Stimulated activated CD8-positive, alpha-beta memory T cell treated with anti-CD3 and anti-CD28 coated beads, Interleukin-15, amount 100 ng/mL, for 4 hours (primary cell): Measurements from ENCODE around the gene MTUS2.
"Not testable (repeated sequence)": the region's sequence is repeated elsewhere in the genome, so short reads cannot be mapped to it uniquely, and the experiment has no call there.

Source experiments
- DNase-seq, 2 donors: peaks; one replicate each; pipeline ENCODE4 v3.0.0-alpha.2; 2020; ENCODE audit warnings: low read depth in 2 of 2

Gene MTUS2

DNA sequence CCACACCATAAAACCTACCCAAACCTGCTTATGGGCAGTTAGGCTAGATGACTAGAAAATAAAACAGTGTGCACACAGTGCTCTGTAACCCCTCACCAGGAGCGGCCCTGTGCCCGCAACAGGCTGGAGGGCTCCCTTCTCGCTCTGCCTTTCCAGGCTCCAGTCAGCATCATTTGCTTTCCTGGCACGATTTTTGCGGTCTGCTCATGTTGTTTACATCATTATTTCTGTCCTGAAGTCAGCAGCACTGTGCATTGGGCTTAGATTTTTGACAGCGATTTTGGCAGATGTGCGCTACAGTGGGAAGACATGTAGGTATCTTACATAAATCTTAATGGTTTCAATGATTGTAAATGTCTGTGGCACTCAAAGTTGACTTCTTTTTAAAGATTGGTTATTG is 344.0 kb downstream of the MTUS2 start:
- no peak for DNase-seq

DNA sequence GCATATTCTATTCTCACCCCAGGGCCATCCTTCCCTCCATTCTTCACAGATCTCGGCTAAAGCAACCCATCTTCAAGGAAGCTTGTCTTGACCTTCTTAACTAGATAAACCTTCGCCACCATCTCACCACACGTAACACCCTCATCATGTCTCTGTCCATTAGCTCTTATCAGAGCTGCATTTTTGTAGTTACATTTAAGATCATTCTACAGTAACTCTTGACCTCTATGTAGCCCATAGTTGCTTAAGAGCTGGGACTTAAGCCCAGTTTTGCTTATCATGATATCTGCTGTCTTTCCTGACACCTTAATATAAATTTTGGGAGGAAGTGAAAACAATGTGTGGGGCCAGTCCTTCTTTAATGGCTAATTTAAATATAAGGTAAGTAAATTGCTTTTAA is 345.1 kb downstream of the MTUS2 start:
- DNase-seq = no peak

DNA sequence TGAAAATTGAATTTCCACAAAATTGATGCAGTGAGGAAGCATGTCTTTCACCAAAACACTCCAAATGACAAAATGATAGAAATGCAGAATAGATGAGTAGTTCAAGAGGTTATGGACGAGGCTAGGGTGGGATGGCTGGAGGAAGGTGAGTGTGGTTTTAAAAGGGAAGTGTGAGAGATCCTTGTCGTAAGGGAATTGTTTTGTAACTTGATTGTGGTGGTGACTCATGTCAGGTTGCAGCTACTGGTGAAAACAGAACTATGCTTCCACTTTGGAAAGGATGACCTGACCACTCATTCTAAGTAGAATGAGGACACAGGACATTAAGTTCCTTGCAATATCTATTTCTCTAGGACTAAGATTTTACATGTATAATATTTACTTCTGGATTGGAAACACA is 345.7 kb downstream of the MTUS2 start:
- no peak for DNase-seq

DNA sequence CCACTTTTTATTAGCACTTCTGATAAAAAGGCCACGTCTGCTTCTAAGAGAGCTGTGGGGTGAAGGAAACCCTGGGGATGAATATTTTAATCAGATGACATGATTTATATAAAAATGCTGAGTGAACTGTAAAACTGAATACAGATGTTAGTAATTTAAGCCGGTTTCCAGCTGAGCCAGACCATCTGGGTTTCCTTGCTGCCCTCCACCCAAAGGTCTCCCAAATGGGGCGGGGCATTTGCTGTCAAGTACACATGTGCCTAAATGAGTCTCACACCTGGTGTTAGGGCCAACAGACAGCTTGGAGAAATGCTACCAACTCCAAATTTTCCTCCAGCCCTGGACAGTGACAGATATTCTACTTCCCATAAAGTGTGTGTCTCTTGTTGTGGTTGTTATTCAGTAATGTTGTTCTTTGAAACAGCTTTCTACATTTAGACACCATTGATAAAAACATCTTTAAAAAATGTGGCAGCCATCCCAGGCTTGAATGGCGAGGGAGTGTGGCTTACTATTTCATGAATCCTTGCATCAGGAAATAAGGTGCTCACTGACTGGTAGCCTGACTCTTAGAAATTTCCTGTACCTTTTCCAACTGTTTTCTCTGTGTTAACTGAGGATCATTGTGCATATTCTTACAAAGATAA is 350.4 kb downstream of the MTUS2 start:
- DNase-seq = no peak

DNA sequence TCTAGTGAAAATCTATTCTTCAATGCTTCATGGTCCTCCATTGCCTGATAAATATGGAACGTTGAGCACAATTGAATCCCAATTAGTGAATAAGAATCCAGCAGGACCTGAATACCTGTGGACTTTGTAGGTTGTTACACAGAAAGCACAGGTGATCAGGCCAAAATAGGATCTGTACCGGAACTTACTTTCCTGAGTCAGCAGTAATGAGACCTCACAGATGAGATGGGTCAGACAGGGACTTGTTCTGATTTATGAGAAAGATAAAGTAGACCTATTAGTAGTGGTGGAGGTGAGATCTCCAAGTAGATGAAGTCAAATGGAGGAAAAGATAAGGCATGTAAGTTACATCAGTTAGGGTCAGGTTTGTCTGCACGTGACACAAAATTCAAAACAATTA is 351.1 kb downstream of the MTUS2 start:
- DNase-seq = no peak

DNA sequence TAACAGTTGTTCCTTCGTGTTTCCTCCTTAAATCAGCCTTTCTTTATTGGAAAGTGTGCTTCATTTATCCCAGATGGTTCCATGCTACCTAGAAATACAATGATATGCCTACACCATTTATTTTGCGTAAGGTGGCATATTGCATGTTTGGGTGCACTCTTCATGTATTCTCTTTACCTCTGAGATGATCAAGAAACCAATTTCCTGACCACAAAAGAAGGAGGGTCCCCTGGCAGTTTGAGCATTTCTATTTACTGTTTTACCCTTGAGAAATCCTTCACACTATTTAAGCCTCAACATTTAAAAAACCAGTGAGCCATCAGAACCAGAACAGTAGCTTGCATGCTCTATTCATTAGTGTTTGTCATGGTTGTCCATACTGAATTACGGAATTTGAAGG is 354.0 kb downstream of the MTUS2 start:
- no peak for DNase-seq

DNA sequence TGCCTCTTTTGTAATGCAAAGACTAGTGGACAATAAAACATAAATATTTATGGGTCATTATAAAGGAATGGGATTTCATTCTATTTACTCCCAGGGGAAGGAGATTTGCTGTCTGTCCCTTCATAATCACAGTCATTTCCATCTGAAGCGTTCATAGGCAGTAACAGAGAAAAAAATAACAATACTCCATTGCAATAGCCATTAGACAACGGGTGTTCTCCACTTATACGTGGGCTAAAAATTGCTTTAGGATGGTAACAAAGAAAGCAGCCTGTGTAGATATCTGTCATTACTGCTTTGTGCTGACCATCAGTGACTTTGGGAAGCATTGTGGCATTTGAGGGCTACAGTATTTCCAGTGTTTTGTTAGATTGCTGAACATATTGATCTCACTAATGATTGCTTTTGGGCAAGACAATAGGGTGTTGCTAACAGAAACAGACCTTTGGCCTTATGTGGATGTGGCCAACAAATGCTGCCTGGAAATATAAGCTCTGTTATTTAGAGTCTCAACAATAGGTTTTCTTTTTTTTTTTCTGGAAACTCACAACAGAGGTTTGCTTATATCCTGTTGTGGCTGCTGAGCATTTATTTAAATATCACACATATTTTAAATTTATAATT is 355.2 kb downstream of the MTUS2 start:
- no peak for DNase-seq

DNA sequence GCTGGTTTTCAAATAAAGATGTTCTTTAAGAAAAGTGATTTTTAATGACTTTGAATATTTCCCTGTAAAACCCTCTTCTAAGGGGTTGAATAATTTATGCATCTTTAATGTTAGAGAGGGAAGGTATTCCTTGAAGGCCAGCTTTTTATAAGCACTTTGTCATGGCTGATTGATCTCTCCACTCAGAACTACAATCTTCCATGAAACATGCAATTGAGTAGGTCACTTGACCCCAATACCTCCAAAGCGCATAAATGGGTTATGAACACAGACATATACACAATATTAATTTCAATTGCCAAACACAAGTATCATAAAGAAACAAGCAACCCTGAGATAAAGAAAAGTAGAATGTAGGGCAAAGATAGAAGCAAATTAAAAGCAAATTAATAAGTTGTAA is 359.9 kb downstream of the MTUS2 start:
- DNase-seq = no peak

DNA sequence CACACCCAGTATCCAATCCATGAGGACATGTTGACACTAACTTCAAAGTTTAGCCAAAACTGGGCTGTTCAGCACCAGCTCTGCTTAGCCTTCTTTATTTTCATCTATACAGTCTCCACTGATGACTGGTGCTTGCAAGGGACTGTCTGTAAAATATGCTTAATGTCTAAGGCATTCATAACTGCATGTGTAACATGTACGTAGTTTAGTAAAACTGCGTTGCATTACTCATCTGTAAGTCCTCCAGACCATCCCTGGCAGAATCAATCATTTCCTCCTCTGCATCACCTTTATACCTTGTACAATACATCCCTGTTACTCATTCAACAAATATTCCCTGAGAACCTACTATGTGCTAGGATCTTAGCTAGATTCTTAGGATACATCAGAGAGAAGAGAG is 362.1 kb downstream of the MTUS2 start:
- DNase-seq = no peak

DNA sequence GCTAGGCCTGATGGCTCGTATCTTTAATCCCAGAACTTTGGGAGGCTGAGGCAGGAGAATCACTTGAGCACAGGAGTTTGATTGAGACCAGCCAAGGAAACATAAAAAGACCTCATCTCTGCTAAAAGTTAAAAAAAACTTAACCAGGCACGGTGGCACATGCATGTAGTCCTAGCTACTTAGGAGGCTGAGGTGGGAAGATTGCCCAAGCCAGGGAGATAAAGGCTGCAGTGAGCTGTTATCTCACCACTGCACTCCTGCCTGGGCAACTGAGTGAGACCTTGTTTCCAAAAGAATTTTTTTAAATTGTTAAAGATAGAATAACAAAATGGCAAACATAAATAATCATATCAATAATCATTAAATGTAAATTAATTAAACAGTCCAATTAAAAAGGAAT is 365.8 kb downstream of the MTUS2 start:
- DNase-seq = no peak

DNA sequence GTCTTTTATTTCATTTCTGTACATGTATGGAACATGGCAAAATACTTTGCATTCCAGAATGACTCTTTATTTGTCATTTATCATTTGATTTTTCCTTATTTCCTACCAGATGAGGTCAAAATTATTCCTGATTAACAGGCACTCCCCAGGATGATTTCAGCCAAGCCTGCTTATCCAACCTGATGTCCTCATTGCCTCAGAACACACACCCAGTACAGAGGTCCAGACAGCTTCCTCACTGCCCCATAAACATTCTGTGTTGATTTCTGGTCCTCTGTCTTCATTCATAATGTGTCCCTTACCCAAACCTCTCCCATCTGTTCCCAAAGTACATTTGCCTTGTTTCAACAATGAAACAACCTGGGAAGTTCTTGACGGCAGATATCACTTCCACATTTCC is 367.4 kb downstream of the MTUS2 start:
- no peak for DNase-seq

DNA sequence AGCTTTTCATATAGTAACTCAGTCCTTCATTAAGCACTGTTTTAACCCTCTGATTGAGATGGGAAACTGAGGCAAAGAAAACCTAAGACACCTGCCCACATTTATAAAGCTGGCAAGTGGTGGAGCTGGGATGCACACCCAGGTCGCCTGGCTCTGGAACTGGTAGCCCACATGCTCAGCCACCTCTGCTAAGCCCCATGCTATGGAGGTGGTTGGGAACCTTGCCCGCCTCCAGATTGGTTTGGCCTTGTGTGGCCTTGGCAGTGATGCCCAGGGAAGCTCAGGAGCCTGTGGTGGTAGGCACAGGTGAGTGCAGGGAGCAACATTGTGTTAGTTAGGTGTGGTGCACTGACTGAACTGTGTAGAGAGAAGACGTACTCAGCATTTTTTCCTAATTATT is 370.2 kb downstream of the MTUS2 start:
- no peak for DNase-seq

DNA sequence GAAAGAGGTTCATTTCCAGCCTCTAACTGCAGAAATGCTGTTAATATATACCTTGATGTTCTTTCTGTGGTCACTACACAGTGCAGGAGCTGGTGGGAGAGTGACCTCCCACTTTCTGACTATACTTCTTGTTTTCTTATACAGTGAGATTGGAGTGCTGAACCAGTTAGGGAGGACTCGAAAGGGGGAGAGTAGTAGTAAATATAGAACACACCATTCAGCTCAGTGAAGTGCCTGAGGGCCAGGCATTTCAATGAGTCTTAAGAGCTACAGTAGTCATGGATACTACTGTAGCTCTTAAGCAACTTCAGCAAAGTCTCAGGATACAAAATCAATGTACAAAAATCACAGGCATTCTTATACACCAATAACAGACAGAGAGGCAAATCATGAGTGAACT is 372.9 kb downstream of the MTUS2 start:
- no peak for DNase-seq

DNA sequence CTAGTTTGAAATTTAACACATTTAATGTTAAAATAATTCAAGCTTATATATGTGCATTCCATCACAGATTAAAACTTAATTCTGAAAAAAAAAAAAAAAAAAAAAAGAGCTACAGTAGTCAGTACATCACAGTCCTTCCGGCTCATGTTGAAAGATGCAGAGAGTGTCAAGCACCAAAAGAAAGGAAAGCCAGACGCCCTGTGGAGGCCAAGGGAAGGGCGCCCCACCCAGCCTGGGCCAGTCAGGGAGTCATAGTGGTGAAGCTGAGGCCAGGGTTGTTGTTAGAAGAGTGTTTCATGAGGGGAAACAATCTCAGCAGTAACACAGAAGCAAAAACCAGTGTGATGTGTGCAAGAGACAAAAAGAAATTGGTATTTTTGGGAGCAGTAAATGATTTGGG is 375.3 kb downstream of the MTUS2 start:
- no peak for DNase-seq

DNA sequence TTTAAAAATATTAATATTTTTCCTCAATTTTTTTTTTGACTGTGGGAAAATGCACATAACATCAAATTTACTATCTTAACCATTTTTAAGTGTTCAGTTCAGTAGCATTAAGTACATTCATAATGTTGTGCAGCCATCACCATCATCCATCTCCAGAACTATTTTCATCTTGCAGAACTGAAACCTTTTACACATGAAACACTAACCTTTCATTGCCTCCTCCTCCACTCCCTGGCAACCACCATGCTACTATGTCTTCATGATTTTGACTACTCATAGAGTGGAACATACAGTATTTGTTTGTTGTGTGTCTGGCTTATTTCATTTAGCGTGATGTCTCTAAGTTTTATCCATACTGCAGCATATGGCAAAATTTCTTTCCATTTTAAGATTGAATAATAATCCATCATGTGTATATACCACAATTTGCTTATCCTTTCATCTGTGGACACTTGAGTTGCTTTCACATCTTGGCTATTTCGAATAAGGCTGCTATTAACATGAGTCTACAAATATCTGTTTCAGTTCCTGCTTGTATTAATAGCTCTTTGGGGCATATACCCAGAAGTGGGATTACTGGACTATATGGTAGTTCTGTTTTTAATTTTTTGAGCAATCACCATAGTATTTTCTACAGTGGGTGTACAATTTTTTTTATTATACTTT is 376.4 kb downstream of the MTUS2 start:
- DNase-seq = no peak

DNA sequence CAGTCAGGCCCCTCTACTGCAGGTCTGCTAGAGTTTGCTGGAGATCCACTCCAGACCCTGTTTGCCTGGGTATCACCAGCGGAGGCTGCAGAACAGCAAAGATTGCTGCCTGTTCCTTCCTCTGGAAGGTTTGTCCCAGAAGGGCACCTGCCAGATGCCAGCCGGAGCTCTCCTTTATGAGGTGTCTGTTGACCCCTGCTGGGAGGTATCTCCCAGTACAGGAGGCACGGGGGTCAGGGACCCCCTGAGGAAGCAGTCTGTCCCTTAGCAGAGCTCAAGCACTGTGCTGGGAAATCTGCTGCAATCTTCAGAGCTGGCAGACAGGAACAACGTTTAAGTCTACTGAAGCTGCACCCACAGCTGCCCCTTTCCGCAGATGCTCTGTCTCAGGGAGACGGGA is 382.6 kb downstream of the MTUS2 start:
- not testable (repeated sequence) for DNase-seq

DNA sequence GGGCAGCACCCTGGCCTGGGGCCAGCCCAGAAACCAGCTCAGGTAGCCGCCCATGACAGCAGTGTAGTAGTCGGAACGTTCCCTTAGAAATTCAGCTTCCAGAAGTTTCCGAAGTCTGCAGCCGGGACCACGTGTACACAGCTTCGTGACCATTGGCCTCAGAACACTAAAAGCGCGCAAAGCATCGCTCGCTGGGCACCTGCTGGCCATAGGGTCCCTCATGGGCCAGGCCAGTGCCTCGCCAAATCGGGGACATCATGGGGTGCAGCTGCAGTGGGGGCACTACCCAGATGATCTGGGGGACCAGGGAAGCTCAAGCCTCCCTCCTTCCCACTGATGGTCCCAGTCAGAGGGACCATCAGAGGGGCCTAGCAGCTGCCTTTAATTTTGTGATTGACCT is 384.5 kb downstream of the MTUS2 start:
- DNase-seq = no peak

DNA sequence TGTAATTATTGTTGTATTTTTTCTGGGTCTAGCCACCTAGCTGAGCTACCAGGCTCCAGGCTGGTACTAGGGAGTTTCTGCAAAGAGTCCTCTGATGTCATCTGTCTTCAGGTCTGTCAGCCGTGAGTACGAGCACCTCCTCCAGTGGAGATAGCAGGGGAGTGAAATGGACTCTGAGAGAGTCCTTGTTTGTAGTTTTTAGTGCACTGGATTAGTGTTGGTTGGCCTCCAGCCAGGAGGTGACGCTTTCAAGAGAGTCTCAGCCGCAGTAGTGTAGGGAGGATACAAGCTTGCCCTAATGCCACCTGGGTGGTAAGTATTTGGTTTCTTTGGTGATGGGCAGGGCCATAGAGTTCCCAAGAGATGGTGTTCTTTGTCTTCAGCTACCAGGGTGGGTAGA is 390.5 kb downstream of the MTUS2 start:
- DNase-seq = no peak

DNA sequence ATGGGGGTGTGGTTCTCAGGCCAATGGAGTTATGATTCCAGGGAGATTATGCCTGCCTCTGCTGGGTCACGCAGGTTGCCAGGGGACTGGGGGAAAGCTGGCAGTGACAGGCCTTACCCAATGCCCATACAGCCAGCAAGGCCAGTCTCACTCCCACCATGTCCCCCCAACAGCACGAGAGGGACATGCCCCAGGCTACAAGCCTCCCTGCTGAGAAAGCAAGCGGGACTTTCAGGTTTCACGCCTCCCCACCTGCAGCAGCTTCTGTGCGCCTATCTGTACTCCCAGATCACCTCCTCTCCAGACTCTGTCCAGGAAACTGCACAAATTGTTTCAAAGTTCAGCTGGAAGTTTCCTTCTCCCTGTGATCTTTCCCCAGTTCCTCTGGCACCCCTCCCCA is 391.0 kb downstream of the MTUS2 start:
- not testable (repeated sequence) for DNase-seq

DNA sequence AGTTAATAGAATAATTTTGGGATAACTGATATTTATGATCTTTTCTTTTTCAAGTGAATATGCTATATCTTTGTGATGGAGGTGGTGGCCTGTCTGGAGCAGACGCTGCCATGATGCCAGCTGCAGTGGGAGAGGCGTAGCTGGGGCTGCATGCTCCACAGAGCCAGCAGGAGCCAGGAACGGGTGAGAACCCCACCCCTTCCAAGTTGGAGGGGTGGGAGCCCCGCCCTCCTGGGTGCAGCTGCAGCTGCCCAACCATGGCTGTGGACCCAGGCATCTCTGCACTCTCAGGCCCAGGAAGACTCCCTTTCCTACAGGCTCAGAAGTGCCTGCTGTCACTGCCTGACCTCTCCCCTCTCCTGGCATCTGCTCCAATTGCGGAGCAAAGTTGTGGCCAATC is 402.3 kb downstream of the MTUS2 start:
- no peak for DNase-seq

DNA sequence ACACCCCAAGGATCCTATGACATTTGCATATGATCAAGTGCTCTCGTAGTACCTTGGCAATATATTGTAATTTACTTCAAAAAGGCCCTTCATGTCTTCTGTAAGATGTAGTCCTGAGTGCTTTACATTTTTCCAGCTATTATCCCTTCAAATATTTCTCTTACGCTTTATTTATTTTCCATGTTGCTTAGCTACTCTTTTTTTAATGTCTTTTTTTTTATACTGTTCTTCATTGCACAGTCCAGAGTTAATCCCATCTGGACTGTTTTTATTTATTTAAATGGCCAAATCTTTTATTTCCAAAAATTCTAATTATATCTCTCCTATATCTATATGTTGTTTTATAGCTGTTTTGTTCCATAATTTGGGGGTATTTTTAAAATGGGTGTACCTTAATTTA is 404.1 kb downstream of the MTUS2 start:
- no peak for DNase-seq

DNA sequence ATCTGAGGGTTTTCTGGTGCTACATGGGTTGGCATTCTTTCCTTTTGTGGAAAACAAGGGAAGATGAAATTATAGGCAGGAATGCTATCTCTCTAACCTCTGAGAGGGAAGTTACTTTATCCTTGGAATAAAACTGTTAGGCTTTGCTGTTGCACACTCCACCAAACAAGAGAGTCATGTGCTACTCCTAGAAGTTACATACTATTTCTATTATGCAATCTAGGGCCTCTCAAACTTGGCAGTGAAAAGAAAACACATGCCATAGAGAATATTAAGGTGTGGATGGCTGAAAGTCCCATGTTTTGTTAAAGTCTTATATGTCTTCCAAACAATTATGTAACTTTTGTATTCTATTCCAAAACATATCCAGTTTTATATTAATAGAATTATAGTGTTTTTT is 407.4 kb downstream of the MTUS2 start:
- no peak for DNase-seq

DNA sequence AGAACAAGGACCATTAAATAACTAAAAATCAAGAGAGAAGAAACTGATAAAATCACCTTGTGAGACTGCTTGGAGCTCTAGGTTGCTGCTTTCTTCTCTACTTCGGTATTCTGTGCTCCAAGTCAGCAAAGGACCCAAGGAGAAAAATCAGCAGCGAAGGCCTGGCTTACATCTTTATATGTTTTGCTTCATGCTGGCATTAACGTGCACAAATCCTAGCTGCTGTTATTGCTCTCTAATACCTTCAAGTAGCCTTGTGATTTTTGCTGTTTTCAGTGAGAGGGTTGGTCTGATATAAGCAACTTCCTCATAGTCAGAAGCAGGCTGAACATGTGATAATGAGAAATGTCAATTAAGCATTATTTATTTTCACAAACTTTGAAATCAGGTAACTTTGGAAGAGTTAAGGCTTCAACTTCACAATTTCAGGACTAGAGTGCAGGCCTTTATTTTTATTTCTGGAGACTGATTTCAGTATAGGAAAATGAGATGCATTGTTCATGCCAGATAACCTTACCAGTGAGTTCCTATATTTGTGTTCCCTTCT is 410.2 kb downstream of the MTUS2 start:
- DNase-seq = no peak
